GM23338 (cell line): ENCODE results near the gene PVALEF. TPM values are rescaled to one million over a fixed set of nuclear protein-coding genes. Genes with fewer than 3 reads are reported as not detected.

Source experiments
- ATAC-seq: fragments of 200-7000 bp; cut with Tn5 transposase; 3 replicates; pipeline ENCODE4 v1.9.1; 2020
- DNase-seq: peaks from one replicate; pipeline ENCODE4 v3.0.0-alpha.2; 2015; ENCODE audit warnings: low spot score
- H2AFZ ChIP-seq: fragments of 200-600 bp; sonication (generic); 2 replicates; pipeline ENCODE4 v1.8.0; 2016; ENCODE audit warnings: antibody characterized with exemption, mild to moderate bottlenecking, moderate library complexity
- H3F3A ChIP-seq: fragments of 200-600 bp; sonication (generic); replicated peaks from 2 replicates; pipeline ENCODE4 v1.8.0; 2017; ENCODE audit warnings: antibody characterized with exemption, mixed run types, low read depth
- H3K27ac ChIP-seq: fragments of 200-600 bp; sonication (generic); 2 replicates; pipeline ENCODE4 v1.6.1; 2016; ENCODE audit warnings: low read depth
- H3K27me3 ChIP-seq: fragments of 200-600 bp; sonication (generic); 2 replicates; pipeline ENCODE4 v1.8.0; 2016; ENCODE audit warnings: mild to moderate bottlenecking, mixed run types, moderate library complexity; ENCODE audit not compliant: insufficient read depth
- H3K36me3 ChIP-seq: fragments of 200-600 bp; sonication (generic); 2 replicates; pipeline ENCODE4 v1.8.0; 2016; ENCODE audit warnings: mild to moderate bottlenecking; ENCODE audit not compliant: insufficient read depth
- H3K4me1 ChIP-seq: fragments of 200-600 bp; sonication (generic); 2 replicates; pipeline ENCODE4 v1.8.0; 2016; ENCODE audit warnings: mild to moderate bottlenecking, moderate library complexity; ENCODE audit not compliant: insufficient read depth
- H3K4me2 ChIP-seq: fragments of 200-600 bp; sonication (generic); 2 replicates; pipeline ENCODE4 v1.7.1; 2017; ENCODE audit warnings: mixed run types
- H3K4me3 ChIP-seq: fragments of 200-600 bp; sonication (generic); 2 replicates; pipeline ENCODE4 v1.6.1; 2016; ENCODE audit warnings: mixed run types
- H3K79me2 ChIP-seq: fragments of 200-600 bp; sonication (generic); replicated peaks from 2 replicates; pipeline ENCODE4 v1.8.0; 2017; ENCODE audit warnings: mild to moderate bottlenecking; ENCODE audit not compliant: insufficient read depth
- H3K9me2 ChIP-seq: fragments of 200-600 bp; sonication (generic); 2 replicates; pipeline ENCODE4 v1.8.0; 2017; ENCODE audit not compliant: insufficient read depth
- H4K20me1 ChIP-seq: fragments of 200-600 bp; sonication (generic); replicated peaks from 2 replicates; pipeline ENCODE4 v1.8.0; 2017; ENCODE audit warnings: mild to moderate bottlenecking; ENCODE audit not compliant: insufficient read depth
- H3K27ac Mint-ChIP-seq: 2 replicates; pipeline ENCODE4 v1.8.0; 2020; ENCODE audit warnings: inconsistent platforms, mild to moderate bottlenecking, moderate library complexity, mixed read lengths
- H3K27me3 Mint-ChIP-seq: 3 replicates; pipeline ENCODE4 v1.8.0; 2022; ENCODE audit warnings: low read depth, mild to moderate bottlenecking, moderate library complexity, mixed read lengths, inconsistent platforms; ENCODE audit not compliant: insufficient read depth, poor library complexity
- H3K36me3 Mint-ChIP-seq: 3 replicates; pipeline ENCODE4 v1.8.0; 2021; ENCODE audit warnings: low read depth, mild to moderate bottlenecking, inconsistent platforms, moderate library complexity, mixed read lengths
- H3K4me1 Mint-ChIP-seq: 3 replicates; pipeline ENCODE4 v1.8.0; 2020; ENCODE audit warnings: mild to moderate bottlenecking, inconsistent platforms, mixed read lengths
- H3K4me3 Mint-ChIP-seq: 3 replicates; pipeline ENCODE4 v1.8.0; 2021; ENCODE audit warnings: moderate library complexity, mild to moderate bottlenecking, inconsistent platforms, mixed read lengths
- H3K9me3 Mint-ChIP-seq: 3 replicates; pipeline ENCODE4 v1.8.0; 2020; ENCODE audit warnings: moderate library complexity, mild to moderate bottlenecking, inconsistent platforms, mixed read lengths
- CREB1 ChIP-seq: fragments of 250-450 bp; sonication (Bioruptor Pico); IDR thresholded peaks from 2 replicates; pipeline ENCODE4 v1.5.0; 2020; ENCODE audit warnings: low read depth, mild to moderate bottlenecking, moderate library complexity
- CTCF ChIP-seq, 2 experiments: fragments of 200-600 bp in 1 of 2; sonication (generic) in 1 of 2; conservative IDR thresholded peaks; 2 replicates each; pipeline versions ENCODE4 v1.5.1 to v1.6.1; 2016 to 2017; ENCODE audit warnings: antibody characterized with exemption in 2 of 2, low read depth in 2 of 2, mild to moderate bottlenecking in 2 of 2, moderate library complexity in 1 of 2
- EZH2 ChIP-seq: fragments of 200-600 bp; sonication (generic); IDR thresholded peaks from one replicate; pipeline ENCODE4 v1.8.0; 2017; ENCODE audit warnings: antibody characterized with exemption, mild to moderate bottlenecking, low read depth; ENCODE audit not compliant: unreplicated experiment
- NANOG ChIP-seq: IDR thresholded peaks from 2 replicates; pipeline ENCODE4 v1.6.1; 2016; ENCODE audit warnings: antibody characterized with exemption, borderline replicate concordance
- REST ChIP-seq: IDR thresholded peaks from one replicate; pipeline ENCODE4 v1.6.1; 2018; ENCODE audit warnings: antibody characterized with exemption; ENCODE audit not compliant: unreplicated experiment
- STAT1 ChIP-seq: IDR thresholded peaks from one replicate; pipeline ENCODE4 v1.6.1; 2016; ENCODE audit warnings: antibody characterized with exemption; ENCODE audit not compliant: unreplicated experiment
- polyA plus RNA-seq: library from polyadenylated mRNA; unstranded; fragments of >200 nt; fragmentation: Nextera tagmentation; extraction: Ambion mirVana; gene quantifications from 2 replicates; pipeline ENCODE4 v1.2.1, GENCODE V29; 2016
- total RNA-seq: library from RNA; depleted of rRNA; stranded (reverse); fragments of >200 nt; shearing (Covaris generic); gene quantifications from 2 replicates; pipeline ENCODE4 v1.2.3, GENCODE V29; 2014
- TF ChIP-seq, protein P1 (sequence below): fragments of 250-450 bp; sonication (Bioruptor Pico); IDR thresholded peaks from 2 replicates; pipeline ENCODE4 v1.5.0; 2020; ENCODE audit warnings: mild to moderate bottlenecking, moderate library complexity

The PVALEF gene
- total and polyA plus RNA-seq, 2 experiments from 2014 or later: not detected

- no peak for TF ChIP-seq REST
Measured at GRCh38 chr17:81194225-81194760, 29.0 kb downstream of the PVALEF start (continued).

- H3K4me3 ChIP-seq: no peak overlapping the region
- Mint-ChIP-seq H3K4me3 (no peak overlapping the region), H3K9me3 (no peaks in the 10 kb centered on the region), H3K27me3 (peaks cover 2% of the 10 kb centered on the region), H3K36me3 (0 out of 3 replicates have a peak, but pooled peaks cover 5% of the 10 kb centered on the region), H3K4me1 (no peaks in the 10 kb centered on the region), H3K27ac (no peak overlapping the region)
- no peak overlapping the region for H3K4me2 ChIP-seq
- H3F3A ChIP-seq: no peaks in the 10 kb centered on the region
- no peaks in the 10 kb centered on the region for H4K20me1 ChIP-seq
- H3K79me2 ChIP-seq: no peaks in the 10 kb centered on the region
- H2AFZ ChIP-seq: no peak overlapping the region
- no peaks in the 10 kb centered on the region; the same call in 1 of the 2 replicates for H3K36me3 ChIP-seq
- ATAC-seq (no peak), DNase-seq (no peak)
- no peak overlapping the region for H3K27ac ChIP-seq
- no peaks in the 10 kb centered on the region for H3K4me1 ChIP-seq
- H3K27me3 ChIP-seq: no peaks in the 10 kb centered on the region
- H3K9me2 ChIP-seq: no peaks in the 10 kb centered on the region
- TF ChIP-seq NANOG (no peak), REST (no peak), CREB1 (CRISPR knock-in tag) (no peak), STAT1 (no peak), CTCF (conservative IDR thresholded peaks at IDR 0.05; ENCODE audit: low read depth in 2 of 2) (no peak), EZH2 (no peak)
- TF ChIP-seq, protein P1, sequence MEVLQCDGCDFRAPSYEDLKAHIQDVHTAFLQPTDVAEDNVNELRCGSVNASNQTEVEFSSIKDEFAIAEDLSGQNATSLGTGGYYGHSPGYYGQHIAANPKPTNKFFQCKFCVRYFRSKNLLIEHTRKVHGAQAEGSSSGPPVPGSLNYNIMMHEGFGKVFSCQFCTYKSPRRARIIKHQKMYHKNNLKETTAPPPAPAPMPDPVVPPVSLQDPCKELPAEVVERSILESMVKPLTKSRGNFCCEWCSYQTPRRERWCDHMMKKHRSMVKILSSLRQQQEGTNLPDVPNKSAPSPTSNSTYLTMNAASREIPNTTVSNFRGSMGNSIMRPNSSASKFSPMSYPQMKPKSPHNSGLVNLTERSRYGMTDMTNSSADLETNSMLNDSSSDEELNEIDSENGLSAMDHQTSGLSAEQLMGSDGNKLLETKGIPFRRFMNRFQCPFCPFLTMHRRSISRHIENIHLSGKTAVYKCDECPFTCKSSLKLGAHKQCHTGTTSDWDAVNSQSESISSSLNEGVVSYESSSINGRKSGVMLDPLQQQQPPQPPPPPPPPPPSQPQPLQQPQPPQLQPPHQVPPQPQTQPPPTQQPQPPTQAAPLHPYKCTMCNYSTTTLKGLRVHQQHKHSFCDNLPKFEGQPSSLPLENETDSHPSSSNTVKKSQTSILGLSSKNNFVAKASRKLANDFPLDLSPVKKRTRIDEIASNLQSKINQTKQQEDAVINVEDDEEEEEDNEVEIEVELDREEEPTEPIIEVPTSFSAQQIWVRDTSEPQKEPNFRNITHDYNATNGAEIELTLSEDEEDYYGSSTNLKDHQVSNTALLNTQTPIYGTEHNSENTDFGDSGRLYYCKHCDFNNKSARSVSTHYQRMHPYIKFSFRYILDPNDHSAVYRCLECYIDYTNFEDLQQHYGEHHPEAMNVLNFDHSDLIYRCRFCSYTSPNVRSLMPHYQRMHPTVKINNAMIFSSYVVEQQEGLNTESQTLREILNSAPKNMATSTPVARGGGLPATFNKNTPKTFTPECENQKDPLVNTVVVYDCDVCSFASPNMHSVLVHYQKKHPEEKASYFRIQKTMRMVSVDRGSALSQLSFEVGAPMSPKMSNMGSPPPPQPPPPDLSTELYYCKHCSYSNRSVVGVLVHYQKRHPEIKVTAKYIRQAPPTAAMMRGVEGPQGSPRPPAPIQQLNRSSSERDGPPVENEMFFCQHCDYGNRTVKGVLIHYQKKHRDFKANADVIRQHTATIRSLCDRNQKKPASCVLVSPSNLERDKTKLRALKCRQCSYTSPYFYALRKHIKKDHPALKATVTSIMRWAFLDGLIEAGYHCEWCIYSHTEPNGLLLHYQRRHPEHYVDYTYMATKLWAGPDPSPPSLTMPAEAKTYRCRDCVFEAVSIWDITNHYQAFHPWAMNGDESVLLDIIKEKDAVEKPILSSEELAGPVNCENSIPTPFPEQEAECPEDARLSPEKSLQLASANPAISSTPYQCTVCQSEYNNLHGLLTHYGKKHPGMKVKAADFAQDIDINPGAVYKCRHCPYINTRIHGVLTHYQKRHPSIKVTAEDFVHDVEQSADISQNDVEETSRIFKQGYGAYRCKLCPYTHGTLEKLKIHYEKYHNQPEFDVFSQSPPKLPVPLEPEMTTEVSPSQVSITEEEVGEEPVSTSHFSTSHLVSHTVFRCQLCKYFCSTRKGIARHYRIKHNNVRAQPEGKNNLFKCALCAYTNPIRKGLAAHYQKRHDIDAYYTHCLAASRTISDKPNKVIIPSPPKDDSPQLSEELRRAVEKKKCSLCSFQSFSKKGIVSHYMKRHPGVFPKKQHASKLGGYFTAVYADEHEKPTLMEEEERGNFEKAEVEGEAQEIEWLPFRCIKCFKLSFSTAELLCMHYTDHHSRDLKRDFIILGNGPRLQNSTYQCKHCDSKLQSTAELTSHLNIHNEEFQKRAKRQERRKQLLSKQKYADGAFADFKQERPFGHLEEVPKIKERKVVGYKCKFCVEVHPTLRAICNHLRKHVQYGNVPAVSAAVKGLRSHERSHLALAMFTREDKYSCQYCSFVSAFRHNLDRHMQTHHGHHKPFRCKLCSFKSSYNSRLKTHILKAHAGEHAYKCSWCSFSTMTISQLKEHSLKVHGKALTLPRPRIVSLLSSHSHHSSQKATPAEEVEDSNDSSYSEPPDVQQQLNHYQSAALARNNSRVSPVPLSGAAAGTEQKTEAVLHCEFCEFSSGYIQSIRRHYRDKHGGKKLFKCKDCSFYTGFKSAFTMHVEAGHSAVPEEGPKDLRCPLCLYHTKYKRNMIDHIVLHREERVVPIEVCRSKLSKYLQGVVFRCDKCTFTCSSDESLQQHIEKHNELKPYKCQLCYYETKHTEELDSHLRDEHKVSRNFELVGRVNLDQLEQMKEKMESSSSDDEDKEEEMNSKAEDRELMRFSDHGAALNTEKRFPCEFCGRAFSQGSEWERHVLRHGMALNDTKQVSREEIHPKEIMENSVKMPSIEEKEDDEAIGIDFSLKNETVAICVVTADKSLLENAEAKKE: no peak
Measured at GRCh38 chr17:81194941-81195901, 29.9 kb downstream of the PVALEF start.
